Trophoblast cell (in vitro differentiated cells and primary cell): Measurements from ENCODE around the gene RPL7A.
"Not testable (repeated sequence)": the region's sequence is repeated elsewhere in the genome, so short reads cannot be mapped to it uniquely, and the experiment has no call there.

ENCODE experiments used
- DNase-seq, 2 donors: peaks; one replicate each; pipeline ENCODE4 v3.0.0-alpha.2; 2016
- H2AFZ ChIP-seq: 2 replicates; pipeline ENCODE4 v1.6.1; 2013; ENCODE audit warnings: low read length, moderate library complexity, mild to moderate bottlenecking; ENCODE audit not compliant: insufficient read depth, poor library complexity
- H2AK5ac ChIP-seq: 2 replicates; pipeline ENCODE4 v1.6.1; 2013; ENCODE audit warnings: mild to moderate bottlenecking, low read length
- H2BK120ac ChIP-seq: 2 replicates; pipeline ENCODE4 v1.6.1; 2013; ENCODE audit warnings: low read length, mild to moderate bottlenecking, moderate library complexity; ENCODE audit not compliant: insufficient read depth, poor library complexity
- H2BK12ac ChIP-seq: 2 replicates; pipeline ENCODE4 v1.6.1; 2013; ENCODE audit warnings: mild to moderate bottlenecking, low read length, moderate library complexity
- H2BK5ac ChIP-seq: 2 replicates; pipeline ENCODE4 v1.6.1; 2013; ENCODE audit warnings: low read length, low read depth, moderate library complexity, mild to moderate bottlenecking; ENCODE audit not compliant: poor library complexity
- H3K14ac ChIP-seq: 2 replicates; pipeline ENCODE4 v1.6.1; 2013; ENCODE audit warnings: mild to moderate bottlenecking, low read length
- H3K18ac ChIP-seq: 2 replicates; pipeline ENCODE4 v1.6.1; 2013; ENCODE audit warnings: mild to moderate bottlenecking, low read length
- H3K23ac ChIP-seq: 2 replicates; pipeline ENCODE4 v1.6.1; 2013; ENCODE audit warnings: low read length
- H3K27ac ChIP-seq: 2 replicates; pipeline ENCODE4 v1.5.1; 2013; ENCODE audit warnings: low read depth, mild to moderate bottlenecking, inconsistent platforms, low read length, moderate library complexity
- H3K27me3 ChIP-seq: 2 replicates; pipeline ENCODE4 v1.6.1; 2013; ENCODE audit warnings: inconsistent platforms, mild to moderate bottlenecking, low read length, moderate library complexity; ENCODE audit not compliant: insufficient read depth
- H3K36me3 ChIP-seq, 2 experiments: 1 replicate in 1 of 2; 2 replicates in 1 of 2; pipeline ENCODE4 v1.6.1; 2013; ENCODE audit warnings: low read length in 2 of 2, mild to moderate bottlenecking in 2 of 2, moderate library complexity in 1 of 2; ENCODE audit not compliant: insufficient read depth in 2 of 2, control insufficient read depth in 1 of 2
- H3K4ac ChIP-seq: 2 replicates; pipeline ENCODE4 v1.6.1; 2013; ENCODE audit warnings: low read depth, mild to moderate bottlenecking, low read length, moderate library complexity
- H3K4me1 ChIP-seq, 2 experiments: 1 replicate in 1 of 2; 2 replicates in 1 of 2; pipeline ENCODE4 v1.6.1; 2013; ENCODE audit warnings: low read length in 2 of 2, mild to moderate bottlenecking in 2 of 2, moderate library complexity in 1 of 2; ENCODE audit not compliant: insufficient read depth in 2 of 2, control insufficient read depth in 1 of 2
- H3K4me2 ChIP-seq: 2 replicates; pipeline ENCODE4 v1.6.1; 2013; ENCODE audit warnings: inconsistent platforms, mild to moderate bottlenecking, low read length, moderate library complexity
- H3K4me3 ChIP-seq: 2 replicates; pipeline ENCODE4 v1.5.1; 2013; ENCODE audit warnings: mild to moderate bottlenecking, low read depth, low read length, inconsistent platforms
- H3K79me1 ChIP-seq: one replicate; pipeline ENCODE4 v1.6.1; 2013; ENCODE audit warnings: low read length
- H3K79me2 ChIP-seq: 2 replicates; pipeline ENCODE4 v1.6.1; 2013; ENCODE audit warnings: low read length, mild to moderate bottlenecking; ENCODE audit not compliant: control insufficient read depth, insufficient read depth, poor library complexity
- H3K9ac ChIP-seq: 2 replicates; pipeline ENCODE4 v1.6.1; 2013; ENCODE audit warnings: mild to moderate bottlenecking, low read length
- H3K9me3 ChIP-seq: 2 replicates; pipeline ENCODE4 v1.6.1; 2013; ENCODE audit warnings: low read depth, mild to moderate bottlenecking, control low read depth, inconsistent platforms, low read length; ENCODE audit not compliant: insufficient read depth
- H4K12ac ChIP-seq: 2 replicates; pipeline ENCODE4 v1.6.1; 2013; ENCODE audit warnings: low read depth, mild to moderate bottlenecking, low read length, moderate library complexity
- H4K8ac ChIP-seq: 2 replicates; pipeline ENCODE4 v1.6.1; 2013; ENCODE audit warnings: low read depth, mild to moderate bottlenecking, low read length, moderate library complexity
- H4K91ac ChIP-seq: one replicate; pipeline ENCODE4 v1.6.1; 2013; ENCODE audit warnings: low read depth, mild to moderate bottlenecking, low read length, moderate library complexity
- WGBS: extraction: QIAGEN DNeasy Blood & Tissue Kit; methylation state at CpG from one replicate; pipeline ENCODE4 v1.1.7; 2013; ENCODE audit warnings: missing lambda C conversion rate; ENCODE audit not compliant: insufficient read length, insufficient coverage; ENCODE audit errors: extremely low coverage; 5-methylcytosine and 5-hydroxymethylcytosine counted together

RPL7A gene

DNA sequence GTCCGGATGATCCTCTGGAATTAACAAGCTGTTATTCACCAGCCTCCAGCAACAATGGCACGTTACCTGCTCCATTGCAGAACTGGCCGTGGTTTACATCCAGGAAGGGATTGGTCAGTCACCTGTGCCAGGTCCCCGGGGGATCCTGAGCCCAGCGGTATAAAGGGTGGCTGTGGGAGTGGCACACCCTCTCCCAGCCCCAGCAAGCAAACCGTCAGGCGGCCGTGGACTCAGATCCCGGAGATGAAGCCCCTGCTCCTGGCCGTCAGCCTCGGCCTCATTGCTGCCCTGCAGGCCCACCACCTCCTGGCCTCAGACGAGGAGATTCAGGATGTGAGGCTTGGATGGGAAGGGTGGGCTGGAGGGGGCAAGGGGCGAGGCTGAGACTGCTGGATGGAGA, 30.5 kb upstream of the RPL7A start:
- not testable (repeated sequence) for H3K9ac ChIP-seq

DNA sequence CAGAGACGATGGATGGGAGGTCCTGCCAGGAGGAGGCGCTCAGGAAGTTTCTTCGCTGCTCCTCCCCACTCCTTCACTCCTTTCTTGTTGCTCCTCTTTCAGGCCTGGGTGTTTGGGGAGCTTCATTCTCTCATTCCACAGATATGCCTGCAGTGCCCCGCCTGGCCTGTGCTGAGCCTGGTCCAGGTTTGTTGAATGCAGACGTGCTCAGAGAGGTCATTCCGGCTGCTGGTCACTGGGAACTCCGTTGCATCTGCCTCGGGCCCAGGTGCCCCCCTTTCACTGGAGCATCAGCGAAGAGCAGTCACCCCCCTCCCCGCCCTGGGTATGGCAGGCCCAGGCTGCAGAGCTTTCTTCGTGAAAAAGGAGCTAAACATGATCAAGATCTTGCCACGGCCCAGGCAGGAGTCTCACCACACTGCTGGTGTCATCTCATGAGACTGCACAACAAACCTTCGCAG, 27.6 kb upstream of the RPL7A start:
- H4K8ac ChIP-seq: no peak overlapping the region

More for the DNA sequence above, 30.5 kb upstream of the RPL7A start:
- H3K4me1 ChIP-seq, H3K4ac ChIP-seq, DNase-seq, H2AK5ac ChIP-seq, H3K27me3 ChIP-seq, H3K79me1 ChIP-seq, H3K4me2 ChIP-seq, H3K23ac ChIP-seq, H3K4me3 ChIP-seq, H2BK5ac ChIP-seq, H4K12ac ChIP-seq, H3K18ac ChIP-seq, H2BK12ac ChIP-seq, H3K79me2 ChIP-seq, H3K9me3 ChIP-seq, H2AFZ ChIP-seq, H3K14ac ChIP-seq, H4K91ac ChIP-seq, H2BK120ac ChIP-seq, H4K8ac ChIP-seq, H3K27ac ChIP-seq, H3K36me3 ChIP-seq: not testable (repeated sequence)
- no CpG with 5 or more reads among the region's 13 CpGs for WGBS

DNA sequence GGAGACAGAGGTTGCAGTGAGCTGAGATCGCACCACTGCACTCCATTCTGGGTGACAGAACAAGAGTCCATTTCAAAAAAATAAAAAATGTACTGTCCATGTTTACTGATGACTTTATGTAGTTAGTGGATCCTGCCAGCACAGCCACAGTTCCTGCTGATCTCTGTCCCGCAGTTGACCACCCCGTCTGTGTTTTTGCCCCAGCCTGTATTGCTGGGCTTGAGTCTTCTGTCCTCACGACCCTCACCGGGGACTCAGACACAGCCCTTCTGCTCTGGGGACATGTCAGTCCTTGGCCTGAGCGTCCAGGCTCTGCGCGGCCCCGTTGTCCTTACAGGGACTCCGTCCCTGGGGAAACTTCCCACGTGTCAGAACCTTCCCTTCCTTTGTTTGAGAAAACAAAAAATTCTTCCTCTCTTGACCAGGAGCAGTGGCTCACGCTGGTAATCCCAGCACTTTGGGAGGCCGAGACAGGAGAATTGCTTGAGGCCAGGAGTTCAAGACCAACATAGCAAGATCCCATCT, 26.5 kb upstream of the RPL7A start:
- H3K9me3 ChIP-seq: peaks cover 16% of the 10 kb centered on the region
- no peak overlapping the region for H2AFZ ChIP-seq
- no peak overlapping the region for H3K14ac ChIP-seq
- H2AK5ac ChIP-seq: no peak overlapping the region
- no peak overlapping the region for H3K23ac ChIP-seq
- no peak overlapping the region for H4K12ac ChIP-seq
- no peak for DNase-seq
- H3K4me1 ChIP-seq: no peaks in the 10 kb centered on the region
- no peak overlapping the region for H3K4me3 ChIP-seq
- H2BK5ac ChIP-seq: no peak overlapping the region
- H3K79me2 ChIP-seq: no peaks in the 10 kb centered on the region
- no CpG with 5 or more reads among the region's 13 CpGs for WGBS
- no peak overlapping the region for H3K18ac ChIP-seq
- no peaks in the 10 kb centered on the region for H3K79me1 ChIP-seq
- H4K91ac ChIP-seq: no peak overlapping the region
- H3K4me2 ChIP-seq: no peak overlapping the region
- no peak overlapping the region for H2BK12ac ChIP-seq
- no peaks in the 10 kb centered on the region for H3K27me3 ChIP-seq
- no peak overlapping the region for H2BK120ac ChIP-seq
- H3K36me3 ChIP-seq: no peaks in the 10 kb centered on the region
- H4K8ac ChIP-seq: no peak overlapping the region
- H3K4ac ChIP-seq: no peak overlapping the region
- no peak overlapping the region for H3K27ac ChIP-seq
- H3K9ac ChIP-seq: no peak overlapping the region

More for the DNA sequence above, 27.6 kb upstream of the RPL7A start:
- no peak overlapping the region for H2AK5ac ChIP-seq
- no peak overlapping the region for H3K14ac ChIP-seq
- no peak overlapping the region for H2BK5ac ChIP-seq
- no peaks in the 10 kb centered on the region for H3K27me3 ChIP-seq
- no peaks in the 10 kb centered on the region for H3K36me3 ChIP-seq
- H3K79me2 ChIP-seq: no peaks in the 10 kb centered on the region
- DNase-seq: no peak
- no peak overlapping the region for H3K4me3 ChIP-seq
- H2BK120ac ChIP-seq: no peak overlapping the region
- no peaks in the 10 kb centered on the region for H3K79me1 ChIP-seq
- peaks cover 16% of the 10 kb centered on the region for H3K9me3 ChIP-seq
- H3K18ac ChIP-seq: no peak overlapping the region
- no peak overlapping the region for H3K9ac ChIP-seq
- WGBS: no CpG with 5 or more reads among the region's 13 CpGs
- H2BK12ac ChIP-seq: no peak overlapping the region
- H3K23ac ChIP-seq: no peak overlapping the region
- no peak overlapping the region for H2AFZ ChIP-seq
- no peak overlapping the region for H4K12ac ChIP-seq
- no peak overlapping the region for H3K4ac ChIP-seq
- no peak overlapping the region for H3K27ac ChIP-seq
- H3K4me2 ChIP-seq: no peak overlapping the region
- no peaks in the 10 kb centered on the region for H3K4me1 ChIP-seq
- H4K91ac ChIP-seq: no peak overlapping the region

DNA sequence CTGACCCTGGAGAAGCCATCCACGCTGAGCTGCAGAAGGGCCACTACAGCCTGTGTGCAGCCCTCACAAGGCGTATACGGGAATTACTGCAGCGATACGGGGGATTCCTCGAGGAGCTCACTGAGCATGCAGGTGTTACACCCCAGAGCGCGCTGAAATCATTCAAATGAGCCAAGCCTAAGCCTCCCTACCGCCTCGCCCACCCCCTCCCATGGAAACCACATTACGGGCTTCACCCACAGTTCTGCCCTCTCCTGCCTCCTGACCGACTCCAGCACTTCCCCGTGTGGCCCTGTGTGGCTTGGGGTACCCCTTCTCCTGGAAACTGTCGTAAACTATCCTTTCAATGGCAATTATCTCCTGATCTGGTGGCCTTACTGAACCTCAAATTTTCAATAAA, 25.3 kb upstream of the RPL7A start:
- H3K23ac ChIP-seq: no peak overlapping the region
- H2BK5ac ChIP-seq: no peak overlapping the region
- no CpG with 5 or more reads among the region's 14 CpGs for WGBS
- no peak overlapping the region for H2AFZ ChIP-seq
- H4K12ac ChIP-seq: no peak overlapping the region
- H3K79me2 ChIP-seq: no peaks in the 10 kb centered on the region
- H3K9ac ChIP-seq: no peak overlapping the region
- H4K91ac ChIP-seq: no peak overlapping the region
- no peaks in the 10 kb centered on the region for H3K36me3 ChIP-seq
- no peak overlapping the region for H3K27ac ChIP-seq
- H3K9me3 ChIP-seq: peaks cover 16% of the 10 kb centered on the region
- no peaks in the 10 kb centered on the region for H3K79me1 ChIP-seq
- no peak overlapping the region for H2BK12ac ChIP-seq
- H2AK5ac ChIP-seq: no peak overlapping the region
- no peak overlapping the region for H3K4me3 ChIP-seq
- no peak overlapping the region for H2BK120ac ChIP-seq
- no peak overlapping the region for H3K4me2 ChIP-seq
- no peak overlapping the region for H3K14ac ChIP-seq
- no peak overlapping the region for H3K18ac ChIP-seq
- H3K27me3 ChIP-seq: no peaks in the 10 kb centered on the region
- no peak overlapping the region for H4K8ac ChIP-seq
- no peak for DNase-seq
- H3K4ac ChIP-seq: no peak overlapping the region
- H3K4me1 ChIP-seq: no peaks in the 10 kb centered on the region
